Measurements from ENCODE around the gene TRIM44. TPM values are rescaled to one million over a fixed set of nuclear protein-coding genes. Genes with fewer than 3 reads are reported as not detected.

TRIM44 gene
- polyA plus RNA-seq, 1 donor = 40.5 TPM

DNA sequence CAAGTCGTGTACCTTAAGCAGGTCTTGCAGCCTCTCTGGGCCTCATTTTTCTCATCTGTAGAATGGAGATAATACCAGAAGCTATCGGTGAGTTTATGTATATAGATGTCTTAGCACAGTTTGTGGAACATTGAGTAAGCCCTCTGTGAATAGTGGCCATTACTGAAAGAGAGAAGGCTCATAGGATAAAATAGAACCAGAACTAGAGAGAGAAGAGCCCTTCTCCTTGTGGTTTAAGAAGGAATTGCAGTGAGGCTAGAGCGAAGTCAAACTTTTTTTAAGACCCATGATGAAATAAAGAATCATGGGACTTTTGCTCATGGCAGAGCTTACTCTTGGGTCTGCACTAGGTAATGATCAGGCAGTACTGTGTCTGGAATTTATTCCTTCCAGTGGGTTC lies 137.1 kb downstream of the TRIM44 start:
- H3K36me3 ChIP-seq (ENCODE audit: control insufficient read depth, insufficient read depth, low read length) = no peaks in the 10 kb centered on the region
- no peak overlapping the region for H3K27ac ChIP-seq (ENCODE audit: low read length)
- no peaks in the 10 kb centered on the region for H3K9me3 ChIP-seq (ENCODE audit: control insufficient read depth, low read depth, low read length)
- no peaks in the 10 kb centered on the region for H3K4me1 ChIP-seq (ENCODE audit: control insufficient read depth, insufficient read depth, low read length)
- no peak for DNase-seq
- no peaks in the 10 kb centered on the region for H3K27me3 ChIP-seq (ENCODE audit: control insufficient read depth, insufficient read depth, low read length)
- no peak overlapping the region for H3K4me3 ChIP-seq (ENCODE audit: low read length)
- WGBS (ENCODE audit: insufficient coverage, low lambda C conversion rate) = no CpG with 5 or more reads among the region's 3 CpGs

DNA sequence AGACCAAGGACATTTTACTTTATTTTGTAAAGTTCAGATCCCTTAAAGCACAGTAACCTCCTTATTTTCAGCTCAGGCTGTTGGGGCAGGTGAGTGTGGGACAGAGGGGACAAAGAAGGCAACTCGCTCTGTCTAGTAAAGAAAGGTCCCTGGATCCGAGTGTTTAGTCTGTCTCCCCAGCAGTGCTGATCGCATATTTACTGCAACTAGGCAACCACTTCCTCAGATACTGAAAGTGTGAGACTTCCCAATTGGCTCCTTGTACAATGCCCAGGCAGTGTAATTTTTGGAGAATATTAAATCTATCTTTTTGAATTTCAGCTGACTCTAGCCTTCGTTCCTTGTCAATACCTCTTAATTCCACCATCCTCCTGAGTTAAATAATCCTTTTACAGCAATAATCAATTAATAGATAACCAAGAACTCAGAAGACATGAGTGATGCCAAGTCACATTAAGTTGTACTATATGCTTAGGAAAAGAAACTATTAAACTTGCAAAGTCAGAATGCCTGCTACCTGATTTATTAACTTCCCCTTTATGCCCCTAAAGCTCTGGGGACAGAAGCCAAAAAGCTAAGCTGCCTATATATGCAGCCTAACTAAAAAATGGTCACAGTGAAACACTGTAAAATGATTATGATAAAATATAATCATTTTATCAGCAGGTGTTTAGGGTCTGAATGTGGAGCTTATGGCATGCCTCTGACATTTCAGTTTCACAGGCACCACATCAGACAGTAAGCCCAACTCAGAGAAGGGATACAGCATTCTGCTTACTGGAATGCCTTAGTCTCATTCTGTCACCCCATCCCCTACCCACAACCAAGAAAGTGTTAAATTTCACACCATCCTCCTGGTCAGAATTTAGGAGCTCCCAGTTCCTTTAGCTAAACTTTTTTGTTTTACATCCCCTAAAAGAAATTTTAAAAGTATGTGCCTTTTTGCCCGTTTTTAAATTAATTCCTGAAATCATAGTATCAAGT lies 138.7 kb downstream of the TRIM44 start:
- DNase-seq = peak in 1 of 2 donors; percentile 22
- H3K9me3 ChIP-seq (ENCODE audit: control insufficient read depth, low read depth, low read length) = no peaks in the 10 kb centered on the region
- no peak overlapping the region for H3K27ac ChIP-seq (ENCODE audit: low read length)
- no peak overlapping the region for H3K4me3 ChIP-seq (ENCODE audit: low read length)
- no peaks in the 10 kb centered on the region for H3K27me3 ChIP-seq (ENCODE audit: control insufficient read depth, insufficient read depth, low read length)
- no peaks in the 10 kb centered on the region for H3K4me1 ChIP-seq (ENCODE audit: control insufficient read depth, insufficient read depth, low read length)
- H3K36me3 ChIP-seq (ENCODE audit: control insufficient read depth, insufficient read depth, low read length) = peaks cover under 1% of the 10 kb centered on the region
- 100% methylated on average over 1 of the region's 5 CpGs for WGBS (ENCODE audit: insufficient coverage, low lambda C conversion rate)

DNA sequence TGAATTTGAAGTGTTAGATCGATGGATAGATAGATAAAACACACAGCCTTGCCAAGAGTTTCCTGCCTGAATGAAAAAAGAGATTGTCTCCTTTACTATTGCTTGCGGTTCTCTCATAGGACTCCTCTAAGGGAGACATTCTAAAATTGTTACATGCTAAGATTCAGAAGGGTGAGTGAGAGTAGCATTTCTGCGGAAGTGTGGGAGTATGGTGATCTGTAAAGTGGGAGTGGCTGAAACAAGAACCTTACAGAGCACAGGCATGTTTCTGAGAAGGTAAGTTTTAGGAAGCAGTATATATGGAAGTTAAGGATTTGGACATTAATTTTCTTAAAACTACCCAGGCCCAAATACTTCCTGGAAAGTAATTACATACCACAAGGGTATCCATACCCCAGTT lies 139.6 kb downstream of the TRIM44 start:
- DNase-seq = no peak
- H3K4me3 ChIP-seq (ENCODE audit: low read length) = no peak overlapping the region
- no peaks in the 10 kb centered on the region for H3K9me3 ChIP-seq (ENCODE audit: control insufficient read depth, low read depth, low read length)
- no peaks in the 10 kb centered on the region for H3K27me3 ChIP-seq (ENCODE audit: control insufficient read depth, insufficient read depth, low read length)
- no CpG with 5 or more reads among the region's 3 CpGs for WGBS (ENCODE audit: insufficient coverage, low lambda C conversion rate)
- no peaks in the 10 kb centered on the region for H3K4me1 ChIP-seq (ENCODE audit: control insufficient read depth, insufficient read depth, low read length)
- H3K27ac ChIP-seq (ENCODE audit: low read length) = no peak overlapping the region
- H3K36me3 ChIP-seq (ENCODE audit: control insufficient read depth, insufficient read depth, low read length) = peaks cover 5% of the 10 kb centered on the region

DNA sequence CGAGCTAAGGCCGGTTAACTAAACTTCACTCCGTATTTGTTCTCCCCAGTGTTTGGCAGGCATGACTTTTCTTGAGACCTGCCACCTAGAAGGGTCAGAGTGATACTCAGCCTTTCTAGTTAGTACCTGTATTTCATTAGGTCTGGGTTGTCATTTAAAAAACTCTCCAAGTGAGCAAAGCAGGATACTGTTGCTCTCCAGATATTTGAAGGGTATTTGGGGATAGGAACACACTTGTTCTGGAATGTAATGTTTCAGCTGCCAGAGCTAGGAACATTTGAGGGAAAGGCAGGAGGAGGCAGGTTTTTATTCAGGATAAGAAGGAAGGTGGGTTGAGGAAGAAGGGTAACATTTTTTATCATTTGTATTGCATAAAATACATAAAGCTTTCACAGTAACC lies 140.1 kb downstream of the TRIM44 start:
- no CpG with 5 or more reads among the region's 3 CpGs for WGBS (ENCODE audit: insufficient coverage, low lambda C conversion rate)
- no peak overlapping the region for H3K27ac ChIP-seq (ENCODE audit: low read length)
- peaks cover 7% of the 10 kb centered on the region for H3K36me3 ChIP-seq (ENCODE audit: control insufficient read depth, insufficient read depth, low read length)
- no peaks in the 10 kb centered on the region for H3K4me1 ChIP-seq (ENCODE audit: control insufficient read depth, insufficient read depth, low read length)
- DNase-seq = no peak
- H3K4me3 ChIP-seq (ENCODE audit: low read length) = no peak overlapping the region
- H3K9me3 ChIP-seq (ENCODE audit: control insufficient read depth, low read depth, low read length) = no peaks in the 10 kb centered on the region
- H3K27me3 ChIP-seq (ENCODE audit: control insufficient read depth, insufficient read depth, low read length) = no peaks in the 10 kb centered on the region

DNA sequence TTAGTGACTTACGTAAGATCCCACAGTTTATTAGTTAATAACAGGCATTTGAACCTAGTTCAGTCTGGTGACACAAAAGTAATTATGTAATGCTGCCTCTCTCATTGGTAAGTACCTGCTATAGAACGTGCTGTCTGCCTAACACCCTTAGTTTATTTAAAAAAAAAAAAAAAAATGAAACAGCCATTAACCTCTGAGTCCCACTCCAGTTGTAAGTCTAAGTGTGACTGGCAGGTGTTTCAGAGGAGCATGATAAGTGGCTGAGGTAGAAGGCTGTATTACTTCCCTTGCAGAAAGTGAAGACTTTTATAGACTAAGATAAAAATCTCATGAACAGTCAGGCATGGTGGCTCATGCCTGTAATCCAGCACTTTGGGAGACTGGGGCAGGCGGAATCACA lies 140.5 kb downstream of the TRIM44 start:
- 57% methylated on average over 1 of the region's 3 CpGs for WGBS (ENCODE audit: insufficient coverage, low lambda C conversion rate)
- DNase-seq = peak; percentile 25 to 49
- H3K27me3 ChIP-seq (ENCODE audit: control insufficient read depth, insufficient read depth, low read length) = no peaks in the 10 kb centered on the region

DNA sequence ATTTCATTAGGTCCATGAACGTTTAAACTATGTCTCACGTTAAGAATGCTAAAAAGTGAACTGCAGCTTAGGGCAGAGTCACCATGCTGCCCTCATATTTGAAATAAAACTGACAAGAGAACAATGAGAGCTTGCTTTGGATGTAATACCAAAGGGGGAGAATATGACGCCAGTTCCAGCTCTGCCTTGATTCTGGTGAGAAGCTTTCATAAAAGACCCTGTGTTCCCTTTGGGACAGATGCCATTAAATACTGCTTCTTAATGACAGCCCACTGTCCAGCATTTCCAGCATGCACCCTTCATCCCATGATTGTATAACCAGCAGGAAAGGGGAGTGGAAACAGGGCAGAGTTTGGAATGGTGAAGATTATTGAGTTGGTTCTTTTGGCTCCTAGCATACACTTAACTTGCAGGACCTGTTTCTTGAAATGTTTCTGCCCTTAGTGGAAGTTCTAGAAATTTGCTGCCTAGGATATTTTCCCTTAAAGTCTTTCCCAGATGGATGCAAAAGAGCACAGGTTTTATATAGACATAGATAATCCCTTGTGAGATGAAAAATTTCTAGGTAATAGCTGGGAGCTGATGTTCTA lies 142.0 kb downstream of the TRIM44 start:
- H3K4me3 ChIP-seq (ENCODE audit: low read length) = no peak overlapping the region
- no peaks in the 10 kb centered on the region for H3K4me1 ChIP-seq (ENCODE audit: control insufficient read depth, insufficient read depth, low read length)
- H3K27me3 ChIP-seq (ENCODE audit: control insufficient read depth, insufficient read depth, low read length) = no peaks in the 10 kb centered on the region
- no peaks in the 10 kb centered on the region for H3K9me3 ChIP-seq (ENCODE audit: control insufficient read depth, low read depth, low read length)
- peaks cover 7% of the 10 kb centered on the region for H3K36me3 ChIP-seq (ENCODE audit: control insufficient read depth, insufficient read depth, low read length)
- no peak for DNase-seq
- no peak overlapping the region for H3K27ac ChIP-seq (ENCODE audit: low read length)
- 100% methylated on average over 2 of the region's 3 CpGs for WGBS (ENCODE audit: insufficient coverage, low lambda C conversion rate)

More for the DNA sequence above, 140.5 kb downstream of the TRIM44 start:
- no peak overlapping the region for H3K4me3 ChIP-seq (ENCODE audit: low read length)
- peaks cover 7% of the 10 kb centered on the region for H3K36me3 ChIP-seq (ENCODE audit: control insufficient read depth, insufficient read depth, low read length)
- H3K27ac ChIP-seq (ENCODE audit: low read length) = no peak overlapping the region
- H3K9me3 ChIP-seq (ENCODE audit: control insufficient read depth, low read depth, low read length) = no peaks in the 10 kb centered on the region
- H3K4me1 ChIP-seq (ENCODE audit: control insufficient read depth, insufficient read depth, low read length) = no peaks in the 10 kb centered on the region

DNA sequence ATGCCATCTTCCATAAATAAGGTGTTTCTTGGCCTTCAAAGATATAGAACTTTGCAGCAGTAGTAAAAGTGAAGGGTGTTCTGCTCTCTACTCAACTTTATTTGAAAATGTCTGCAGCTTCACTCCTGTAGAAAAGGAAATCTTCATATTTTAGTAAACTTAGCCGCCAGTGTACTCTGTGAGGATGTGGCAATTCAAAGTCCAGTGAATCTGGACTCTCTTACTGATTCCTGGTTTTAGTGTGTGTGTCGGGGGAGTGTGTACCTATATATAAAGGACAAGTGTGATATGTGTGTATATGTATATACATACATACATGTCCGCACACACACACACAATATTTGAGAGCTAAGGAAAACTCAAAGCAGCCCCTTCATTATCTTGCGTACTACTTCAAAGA lies 147.0 kb downstream of the TRIM44 start:
- WGBS (ENCODE audit: insufficient coverage, low lambda C conversion rate) = no CpG with 5 or more reads among the region's 4 CpGs
- peaks cover 7% of the 10 kb centered on the region for H3K36me3 ChIP-seq (ENCODE audit: control insufficient read depth, insufficient read depth, low read length)
- no peaks in the 10 kb centered on the region for H3K9me3 ChIP-seq (ENCODE audit: control insufficient read depth, low read depth, low read length)
- no peaks in the 10 kb centered on the region for H3K27me3 ChIP-seq (ENCODE audit: control insufficient read depth, insufficient read depth, low read length)
- H3K4me3 ChIP-seq (ENCODE audit: low read length) = no peak overlapping the region
- H3K4me1 ChIP-seq (ENCODE audit: control insufficient read depth, insufficient read depth, low read length) = no peaks in the 10 kb centered on the region
- no peak overlapping the region for H3K27ac ChIP-seq (ENCODE audit: low read length)
- DNase-seq = peak in 1 of 2 donors; percentile 23

DNA sequence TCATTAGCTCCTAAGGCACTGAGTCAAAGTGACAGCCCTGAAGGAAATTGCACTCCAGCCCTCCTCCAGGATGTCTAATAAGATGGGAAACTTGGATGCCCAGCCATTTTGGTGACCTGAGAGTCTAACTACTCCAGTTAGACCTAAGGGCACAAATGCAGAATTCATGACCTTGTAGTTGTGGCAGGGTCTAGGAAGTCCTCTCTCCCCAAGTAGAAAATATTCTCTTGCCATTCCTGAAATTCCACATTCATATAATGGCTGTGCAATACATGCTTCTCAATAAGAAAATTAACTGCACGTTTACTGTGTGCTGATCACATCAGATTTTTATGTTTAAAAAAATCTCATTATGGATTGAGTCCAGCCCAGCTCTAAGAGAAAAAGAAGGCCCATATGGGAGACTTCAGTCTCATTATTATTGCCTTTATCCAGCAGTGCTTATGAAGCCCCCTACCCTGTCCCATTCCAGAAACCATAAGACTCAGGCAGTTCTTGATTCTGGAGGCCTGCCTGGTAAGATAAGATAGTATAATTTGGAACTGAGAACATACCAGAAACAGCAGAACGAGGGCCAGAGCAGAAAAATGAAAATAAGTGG lies 147.6 kb downstream of the TRIM44 start:
- Histone ChIP-seq H3K9me3 (ENCODE audit: control insufficient read depth, low read depth, low read length) (no peaks in the 10 kb centered on the region), H3K36me3 (ENCODE audit: control insufficient read depth, insufficient read depth, low read length) (peaks cover 7% of the 10 kb centered on the region), H3K4me3 (ENCODE audit: low read length) (no peak overlapping the region), H3K27me3 (ENCODE audit: control insufficient read depth, insufficient read depth, low read length) (no peaks in the 10 kb centered on the region), H3K4me1 (ENCODE audit: control insufficient read depth, insufficient read depth, low read length) (peaks cover 5% of the 10 kb centered on the region), H3K27ac (ENCODE audit: low read length) (no peak overlapping the region)
- no peak for DNase-seq
- WGBS (ENCODE audit: insufficient coverage, low lambda C conversion rate) = 50% methylated on average over 1 of the region's 2 CpGs

DNA sequence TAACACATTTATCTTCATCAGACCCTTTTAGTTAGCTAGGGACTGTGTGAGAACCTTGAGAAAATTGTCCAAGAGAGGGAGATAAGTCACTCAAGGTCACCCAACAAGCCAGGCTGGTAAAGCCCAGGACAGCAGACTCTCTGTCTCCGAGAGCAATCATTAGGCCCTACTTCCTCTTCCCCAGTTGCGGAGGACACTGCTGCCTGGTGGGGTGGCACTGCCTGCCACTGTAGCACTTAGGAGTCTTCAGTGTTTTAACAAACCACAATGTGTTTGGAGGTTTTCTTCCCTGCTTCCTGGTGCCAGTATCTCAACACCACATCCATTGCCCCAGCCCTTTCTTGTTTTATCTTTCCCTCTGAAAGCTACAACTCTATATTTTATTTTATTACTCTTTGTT lies 149.2 kb downstream of the TRIM44 start:
- Histone ChIP-seq H3K4me1 (ENCODE audit: control insufficient read depth, insufficient read depth, low read length) (peaks cover 5% of the 10 kb centered on the region), H3K9me3 (ENCODE audit: control insufficient read depth, low read depth, low read length) (no peaks in the 10 kb centered on the region), H3K4me3 (ENCODE audit: low read length) (no peak overlapping the region), H3K27ac (ENCODE audit: low read length) (no peak overlapping the region), H3K36me3 (ENCODE audit: control insufficient read depth, insufficient read depth, low read length) (peaks cover 3% of the 10 kb centered on the region), H3K27me3 (ENCODE audit: control insufficient read depth, insufficient read depth, low read length) (no peaks in the 10 kb centered on the region)
- no peak for DNase-seq
- WGBS (ENCODE audit: insufficient coverage, low lambda C conversion rate) = no CpG with 5 or more reads among the region's 2 CpGs

DNA sequence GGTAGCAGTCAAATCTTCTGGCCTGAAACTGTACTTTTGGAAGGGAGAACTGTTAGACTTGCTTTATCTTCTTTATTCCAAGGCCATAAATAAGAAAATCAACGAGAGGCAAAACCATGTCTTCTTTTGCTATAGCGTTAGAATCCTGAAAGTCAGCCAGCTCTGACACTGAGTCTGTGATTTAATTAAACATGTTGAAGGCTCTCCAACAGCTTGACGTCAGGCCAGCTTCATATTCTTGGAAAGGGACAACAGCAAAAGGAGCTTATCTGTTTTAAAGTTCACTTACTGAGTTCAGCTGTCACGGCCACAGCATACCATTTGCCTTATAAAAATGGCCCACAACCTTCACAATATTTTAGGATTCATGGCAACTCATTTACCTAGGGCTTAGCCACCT lies 150.3 kb downstream of the TRIM44 start:
- DNase-seq = no peak
- Histone ChIP-seq H3K4me1 (ENCODE audit: control insufficient read depth, insufficient read depth, low read length) (peaks cover 5% of the 10 kb centered on the region), H3K36me3 (ENCODE audit: control insufficient read depth, insufficient read depth, low read length) (no peaks in the 10 kb centered on the region), H3K9me3 (ENCODE audit: control insufficient read depth, low read depth, low read length) (no peaks in the 10 kb centered on the region), H3K27me3 (ENCODE audit: control insufficient read depth, insufficient read depth, low read length) (no peaks in the 10 kb centered on the region), H3K27ac (ENCODE audit: low read length) (no peak overlapping the region), H3K4me3 (ENCODE audit: low read length) (no peak overlapping the region)
- 90% methylated on average over 2 of the region's 4 CpGs for WGBS (ENCODE audit: insufficient coverage, low lambda C conversion rate)

Measured in large intestine (tissue), 3 donors.